SK-N-MC (cell line): ENCODE results near the gene ATP10D.

Source experiments
- EZH2 ChIP-seq: fragments of 200-600 bp; sonication (generic); IDR thresholded peaks from one replicate; pipeline ENCODE4 v1.6.1; 2017; ENCODE audit warnings: antibody characterized with exemption
- POLR2AphosphoS5 ChIP-seq: IDR thresholded peaks from 2 replicates; pipeline ENCODE4 v1.6.1; 2012; ENCODE audit warnings: mild to moderate bottlenecking, low read depth, low read length, borderline replicate concordance

- TF ChIP-seq EZH2 (no peak), POLR2AphosphoS5 (no peak)
These were observed 130.3 kb downstream of the ATP10D start for GRCh38 chr4:47615385-47615784.
